GM12892 (cell line): ENCODE results near the gene TTC36.
"Not testable (repeated sequence)": the region's sequence is repeated elsewhere in the genome, so short reads cannot be mapped to it uniquely, and the experiment has no call there.

ENCODE experiments used
- POLR2A ChIP-seq: IDR thresholded peaks from 2 replicates; pipeline ENCODE4 v1.6.1; 2011; ENCODE audit warnings: low read depth, low read length, control low read depth
- TAF1 ChIP-seq: IDR thresholded peaks from 2 replicates; pipeline ENCODE4 v1.6.1; 2011; ENCODE audit warnings: low read depth, mild to moderate bottlenecking, control low read depth, low read length, borderline replicate concordance

DNA sequence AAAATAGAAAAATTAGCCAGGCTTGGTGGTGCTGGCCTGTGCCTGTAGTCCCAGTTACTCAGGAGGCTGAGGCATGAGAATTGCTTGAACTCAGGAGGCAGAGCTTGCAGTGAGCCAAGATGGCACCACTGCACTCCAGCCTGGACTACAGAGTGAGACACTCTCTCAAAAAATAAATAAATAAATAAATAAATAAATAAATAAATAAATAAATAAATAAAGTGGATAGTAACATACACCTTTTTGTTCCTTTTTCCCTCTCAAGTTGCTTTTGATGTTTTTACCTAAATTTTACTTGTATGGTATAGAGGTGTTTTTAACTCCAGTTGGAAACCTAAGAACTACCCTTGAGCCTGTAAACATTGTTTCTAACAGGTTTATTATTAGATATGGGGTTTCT is 50.7 kb downstream of the TTC36 start:
- TF ChIP-seq POLR2A, TAF1: not testable (repeated sequence)
